Osteoblast (primary cell): ENCODE measurements around the gene PPM1A. TPM values are rescaled to one million over a fixed set of nuclear protein-coding genes. Genes with fewer than 3 reads are reported as not detected.

Source experiments
- DNase-seq: peaks from one replicate; pipeline ENCODE4 v3.0.0; 2011; ENCODE audit warnings: low spot score, mixed read lengths; ENCODE audit not compliant: insufficient read length; ENCODE audit errors: missing footprints
- H2AFZ ChIP-seq: 2 replicates; pipeline ENCODE4 v1.6.0; 2011; ENCODE audit warnings: mild to moderate bottlenecking, low read length
- H3K27ac ChIP-seq: 2 replicates; pipeline ENCODE4 v1.5.1; 2011; ENCODE audit warnings: mild to moderate bottlenecking, low read depth, low read length, moderate library complexity
- H3K27me3 ChIP-seq: 2 replicates; pipeline ENCODE4 v1.6.0; 2012; ENCODE audit warnings: mild to moderate bottlenecking, control low read depth, inconsistent platforms, low read length, moderate library complexity; ENCODE audit not compliant: insufficient read depth
- H3K36me3 ChIP-seq: 2 replicates; pipeline ENCODE4 v1.5.1; 2011; ENCODE audit warnings: mild to moderate bottlenecking, low read length, control low read depth, moderate library complexity; ENCODE audit not compliant: insufficient read depth
- H3K4me1 ChIP-seq: 2 replicates; pipeline ENCODE4 v1.5.1; 2011; ENCODE audit warnings: mild to moderate bottlenecking, low read length, control low read depth, moderate library complexity; ENCODE audit not compliant: insufficient read depth
- H3K4me2 ChIP-seq: 2 replicates; pipeline ENCODE4 v1.6.0; 2011; ENCODE audit warnings: mild to moderate bottlenecking, low read length; ENCODE audit not compliant: insufficient read depth
- H3K4me3 ChIP-seq: fragments of 200-600 bp; sonication (generic); 3 replicates; pipeline ENCODE4 v1.5.1; 2012; ENCODE audit warnings: mild to moderate bottlenecking, low read length, inconsistent platforms; ENCODE audit not compliant: insufficient read depth
- H3K79me2 ChIP-seq: 2 replicates; pipeline ENCODE4 v1.6.0; 2012; ENCODE audit warnings: mild to moderate bottlenecking, low read length, control low read depth, inconsistent platforms; ENCODE audit not compliant: insufficient read depth
- H3K9me3 ChIP-seq: 2 replicates; pipeline ENCODE4 v1.5.1; 2011; ENCODE audit warnings: low read depth, low read length, control low read depth
- H4K20me1 ChIP-seq: 2 replicates; pipeline ENCODE4 v1.6.0; 2012; ENCODE audit warnings: mild to moderate bottlenecking, low read length, control low read depth; ENCODE audit not compliant: insufficient read depth
- CTCF ChIP-seq: IDR thresholded peaks from 2 replicates; pipeline ENCODE4 v1.5.1; 2011; ENCODE audit warnings: mild to moderate bottlenecking, low read depth, low read length, moderate library complexity; ENCODE audit errors: extremely low read depth
- total RNA-seq: library from RNA; depleted of rRNA; stranded (reverse); fragments of >200 nt; gene quantifications from 2 replicates; pipeline ENCODE4 v1.2.3, GENCODE V29; 2012

Gene PPM1A
- total RNA-seq, 1 donor, result 36.6 TPM

GRCh38 chr14:60226298-60226697 lies 22.7 kb upstream of the PPM1A start:
- Histone ChIP-seq H3K27ac (no peak overlapping the region), H2AFZ (no peak overlapping the region), H3K4me1 (no peaks in the 10 kb centered on the region), H3K27me3 (no peaks in the 10 kb centered on the region), H3K36me3 (no peaks in the 10 kb centered on the region), H3K4me2 (no peak overlapping the region), H3K79me2 (no peaks in the 10 kb centered on the region), H4K20me1 (no peaks in the 10 kb centered on the region), H3K9me3 (no peaks in the 10 kb centered on the region), H3K4me3 (no peak overlapping the region)
- TF ChIP-seq CTCF, result no peak
- DNase-seq, result no peak

DNA sequence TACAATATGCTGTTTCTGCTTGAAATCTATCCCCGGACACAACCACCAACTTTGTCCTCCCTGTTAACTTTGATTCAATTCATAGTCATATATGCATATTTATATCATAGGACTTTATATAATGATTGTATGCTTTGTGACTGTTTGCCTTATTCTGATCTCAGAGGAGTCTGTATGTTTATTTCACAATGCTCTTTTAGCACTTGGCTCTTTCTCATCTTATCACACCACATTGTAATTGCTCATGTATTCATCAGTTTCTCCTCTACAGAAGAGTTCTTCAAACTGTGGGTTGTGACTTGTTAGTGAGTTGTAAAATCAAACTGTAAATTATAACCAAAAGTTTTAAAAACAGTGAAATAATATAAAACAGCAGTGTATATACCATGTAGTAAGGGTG lies 21.7 kb upstream of the PPM1A start:
- no peaks in the 10 kb centered on the region for H3K4me1 ChIP-seq
- H4K20me1 ChIP-seq, result no peaks in the 10 kb centered on the region
- H3K9me3 ChIP-seq, result no peaks in the 10 kb centered on the region
- DNase-seq, result no peak
- H3K36me3 ChIP-seq, result no peaks in the 10 kb centered on the region
- no peak overlapping the region for H3K4me3 ChIP-seq
- TF ChIP-seq CTCF, result no peak
- H3K79me2 ChIP-seq, result no peaks in the 10 kb centered on the region
- H2AFZ ChIP-seq, result no peak overlapping the region
- H3K4me2 ChIP-seq, result no peak overlapping the region
- no peak overlapping the region for H3K27ac ChIP-seq
- no peaks in the 10 kb centered on the region for H3K27me3 ChIP-seq

GRCh38 chr14:60229614-60230013 lies 19.4 kb upstream of the PPM1A start:
- Histone ChIP-seq H2AFZ (no peak overlapping the region), H3K9me3 (no peaks in the 10 kb centered on the region), H3K4me3 (no peak overlapping the region), H3K27ac (no peak overlapping the region), H4K20me1 (no peaks in the 10 kb centered on the region), H3K27me3 (no peaks in the 10 kb centered on the region), H3K4me2 (no peak overlapping the region), H3K36me3 (no peaks in the 10 kb centered on the region), H3K79me2 (no peaks in the 10 kb centered on the region), H3K4me1 (no peaks in the 10 kb centered on the region)
- DNase-seq, result no peak
- TF ChIP-seq CTCF, result no peak

- Histone ChIP-seq H3K27me3 (no peaks in the 10 kb centered on the region), H2AFZ (no peak overlapping the region), H3K9me3 (no peaks in the 10 kb centered on the region), H3K4me2 (no peak overlapping the region), H3K36me3 (no peaks in the 10 kb centered on the region), H3K27ac (no peak overlapping the region), H4K20me1 (no peaks in the 10 kb centered on the region), H3K79me2 (no peaks in the 10 kb centered on the region), H3K4me3 (no peak overlapping the region), H3K4me1 (no peaks in the 10 kb centered on the region)
- DNase-seq, result no peak
- no peak for TF ChIP-seq CTCF
These were observed 16.8 kb upstream of the PPM1A start for GRCh38 chr14:60232185-60232584.
